ENCODE results near the gene SYNM.

The SYNM gene

DNA sequence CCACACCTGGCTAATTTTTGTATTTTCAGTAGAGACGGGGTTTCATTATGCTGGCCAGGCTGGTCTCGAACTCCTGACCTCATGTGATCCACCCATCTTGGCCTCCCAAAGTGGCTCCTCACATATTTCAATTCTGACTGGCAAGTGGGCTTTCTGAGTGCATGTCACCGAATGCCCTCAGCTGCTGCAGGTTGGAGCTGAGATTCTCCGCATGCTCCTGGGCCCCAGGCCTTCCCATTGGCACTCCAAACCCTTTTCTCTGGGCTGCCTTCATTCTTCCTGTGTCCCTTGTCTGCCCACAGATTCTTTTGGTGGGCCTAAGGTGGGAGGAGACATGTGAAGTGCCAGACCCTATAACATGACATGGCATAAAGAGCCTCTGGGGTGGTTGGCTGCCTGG lies 67.3 kb downstream of the SYNM start:
- DNase-seq = no peak

DNA sequence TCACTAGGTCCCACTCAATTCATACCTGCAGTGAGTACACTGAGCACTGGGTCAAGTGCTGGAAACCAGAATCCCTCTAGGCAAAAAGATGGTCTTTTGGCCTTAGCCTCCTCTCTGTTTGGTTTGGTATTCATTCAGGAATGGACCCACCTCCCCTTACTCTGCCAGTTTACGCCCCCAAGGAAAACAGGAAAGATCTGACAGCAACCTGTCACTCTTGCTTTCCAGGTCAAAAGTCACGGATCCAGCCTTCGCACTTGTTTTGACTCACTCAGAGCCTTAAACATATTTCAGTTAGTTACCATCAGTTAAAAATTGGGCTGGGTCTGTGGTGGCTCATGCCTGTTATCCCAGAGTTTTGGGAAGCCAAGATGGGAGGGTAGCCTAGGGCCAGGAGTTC lies 68.1 kb downstream of the SYNM start:
- no peak for DNase-seq

GRCh38 chr15:99174567-99175395 lies 69.9 kb downstream of the SYNM start:
- no peak for DNase-seq

GRCh38 chr15:99176757-99177156 lies 71.9 kb downstream of the SYNM start:
- no peak for DNase-seq

DNA sequence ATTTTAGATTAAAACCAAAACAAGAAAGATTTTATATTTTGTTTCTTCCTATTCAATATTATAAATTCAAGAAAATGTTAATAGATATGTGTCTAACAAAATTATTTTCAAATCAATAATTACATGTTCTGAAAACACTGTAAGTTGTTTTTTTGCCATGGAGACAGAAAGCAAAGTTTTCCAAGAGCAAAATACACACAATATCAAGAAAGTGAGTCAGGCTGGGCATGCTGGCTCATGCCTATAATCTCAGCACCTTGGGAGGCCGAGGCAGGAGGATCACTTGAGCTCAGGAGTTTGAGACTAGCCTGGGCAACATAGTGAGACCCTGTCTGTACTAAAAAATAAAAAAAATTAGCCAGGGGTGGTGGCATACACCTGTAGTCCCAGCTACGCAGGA lies 72.8 kb downstream of the SYNM start:
- no peak for DNase-seq

- DNase-seq = no peak
Measured at GRCh38 chr15:99180086-99180963, 75.4 kb downstream of the SYNM start.

GRCh38 chr15:99180964-99181306 lies 76.1 kb downstream of the SYNM start:
- no peak for DNase-seq

DNA sequence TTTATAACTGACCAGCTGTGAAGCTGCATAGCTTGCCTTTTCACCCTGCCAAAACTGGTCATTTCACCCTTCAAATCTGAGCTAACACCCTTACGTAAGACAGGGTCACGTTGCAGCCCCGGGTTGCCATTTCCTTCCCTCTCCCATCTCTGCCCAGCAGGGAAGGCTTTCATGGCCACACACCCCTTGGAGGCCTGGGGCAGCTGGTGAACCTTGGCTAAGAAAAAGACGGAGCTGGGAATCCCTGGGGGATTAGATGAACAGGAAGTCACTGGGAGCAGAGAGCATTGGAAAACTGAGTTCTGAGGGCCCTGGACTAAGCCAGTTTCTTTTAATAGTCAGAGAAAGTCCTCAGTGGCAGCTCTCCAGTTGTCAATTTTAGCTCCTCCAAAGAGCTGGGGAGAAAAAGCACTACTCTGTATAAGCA lies 76.7 kb downstream of the SYNM start:
- no peak for DNase-seq

DNA sequence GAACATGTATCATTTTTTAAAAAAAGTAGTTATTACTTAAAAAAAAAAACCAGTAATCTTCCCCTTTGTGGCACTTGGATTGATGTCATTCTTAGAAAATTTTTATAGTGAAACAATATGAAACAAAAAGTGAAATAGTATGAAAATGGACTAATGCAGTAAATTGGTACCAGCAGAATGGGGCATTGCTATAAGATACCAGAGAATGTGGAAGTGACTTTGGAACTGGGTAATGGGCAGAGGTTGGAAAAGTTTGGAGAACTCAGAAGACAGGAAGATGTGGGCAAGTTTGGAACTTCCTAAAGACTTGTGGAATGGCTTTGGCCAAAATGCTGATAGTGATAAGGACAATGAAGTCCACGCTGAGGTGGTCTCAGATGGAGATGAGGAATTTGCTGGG lies 77.9 kb downstream of the SYNM start:
- no peak for DNase-seq

Measured in CD4-positive, alpha-beta T cell treated with Interleukin-4 for 4 hours (primary cell).